ENCODE data around the gene TMEM80. TPM values are rescaled to one million over a fixed set of nuclear protein-coding genes. Genes with fewer than 3 reads are reported as not detected.

TMEM80 gene
- total RNA-seq, 1 experiment from 2014 or later, result 17.6 TPM

- ChIA-PET POLR2A (ENCODE audit: low non-redundant PET) (no interaction called here), CTCF (no interaction called here)
- Histone ChIP-seq H3K4me1 (ENCODE audit: insufficient read depth, low read length, poor library complexity, severe bottlenecking) (peaks cover 16% of the 10 kb centered on the region), H3K4me3 (ENCODE audit: low read depth, low read length, poor library complexity, severe bottlenecking) (peak overlapping the region; percentile 95), H3K27ac (ENCODE audit: low read depth, low read length, poor library complexity, severe bottlenecking) (peak overlapping the region; percentile 49), H3K36me3 (ENCODE audit: insufficient read depth, low read length, poor library complexity, severe bottlenecking) (peaks cover 5% of the 10 kb centered on the region), H3K27me3 (replicated peaks; ENCODE audit: insufficient read depth, low read depth, low read length, poor library complexity) (no peaks in the 10 kb centered on the region), H3K9me3 (ENCODE audit: low read depth, low read length, poor library complexity, severe bottlenecking) (no peaks in the 10 kb centered on the region)
- BruUV-seq (replicated peaks), result no TSS peak
- intact Hi-C loops (cut with micrococcal nuclease; ENCODE audit: unreplicated experiment), result no loop called here
- no peak for TF ChIP-seq CTCF (conservative IDR thresholded peaks at IDR 0.05; ENCODE audit: low read depth, low read length)
- no peak for TF ChIP-seq EZH2 (IDR thresholded peaks at IDR 0.05; ENCODE audit: borderline replicate concordance, low read depth, low read length, poor library complexity, severe bottlenecking)
- no peak for DNase-seq (ENCODE audit: low spot score)
Measured at GRCh38 chr11:693887-694562, 1.6 kb upstream of the TMEM80 start.

GRCh38 chr11:694563-695287 is 891 bp upstream of the TMEM80 start, which contains the start of gene DEAF1:
Gene DEAF1 (minus strand): TSS chr11:695222. CDS start chr11:695047, 175 bp downstream.
- POLR2A ChIA-PET (ENCODE audit: low non-redundant PET), result interaction anchor here (0.7 kb wide), 1 partner anchor 248 kb away, joined by 5 read pairs; no protein-coding TSS in a partner anchor
- TF ChIP-seq EZH2 (IDR thresholded peaks at IDR 0.05; ENCODE audit: borderline replicate concordance, low read depth, low read length, poor library complexity, severe bottlenecking) (no peak), CTCF (conservative IDR thresholded peaks at IDR 0.05; ENCODE audit: low read depth, low read length) (no peak)

GRCh38 chr11:695288-695537 is 403 bp upstream of the TMEM80 start:
- intact Hi-C loops (cut with micrococcal nuclease; ENCODE audit: unreplicated experiment), result no loop called here
- POLR2A ChIA-PET (ENCODE audit: low non-redundant PET), result interaction anchor here (0.7 kb wide), 1 partner anchor 248 kb away, joined by 5 read pairs; no protein-coding TSS in a partner anchor

More at GRCh38 chr11:694563-695287, 891 bp upstream of the TMEM80 start, which contains the start of gene DEAF1:
- intact Hi-C loops (cut with micrococcal nuclease; ENCODE audit: unreplicated experiment), result no loop called here
- peak within 1 kb of the TSS; percentile 97 for H3K27ac ChIP-seq (ENCODE audit: low read depth, low read length, poor library complexity, severe bottlenecking)
- no peaks in the 10 kb centered on the region for H3K9me3 ChIP-seq (ENCODE audit: low read depth, low read length, poor library complexity, severe bottlenecking)
- CTCF ChIA-PET, result interaction anchor here (0.7 kb wide), 1 partner anchor 140 kb away, joined by 3 read pairs; no protein-coding TSS in a partner anchor
- peak; percentile 98 for DNase-seq (ENCODE audit: low spot score)
- no TSS peak for BruUV-seq (replicated peaks)
- H3K4me3 ChIP-seq (ENCODE audit: low read depth, low read length, poor library complexity, severe bottlenecking), result peak within 1 kb of the TSS; percentile 95
- H3K4me1 ChIP-seq (ENCODE audit: insufficient read depth, low read length, poor library complexity, severe bottlenecking), result peaks cover 16% of the 10 kb centered on the region
- H3K27me3 ChIP-seq (replicated peaks; ENCODE audit: insufficient read depth, low read depth, low read length, poor library complexity), result no peaks in the 10 kb centered on the region
- peaks cover 1% of the 10 kb centered on the region for H3K36me3 ChIP-seq (ENCODE audit: insufficient read depth, low read length, poor library complexity, severe bottlenecking)

More at GRCh38 chr11:695288-695537, 403 bp upstream of the TMEM80 start:
- CTCF ChIA-PET, result interaction anchor here (0.6 to 1.4 kb wide), 3 partner anchors 13 to 140 kb away, joined by 3 to 8 read pairs (median 7); no protein-coding TSS in a partner anchor
- H3K27ac ChIP-seq (ENCODE audit: low read depth, low read length, poor library complexity, severe bottlenecking), result peak overlapping the region; percentile 97
- H3K4me1 ChIP-seq (ENCODE audit: insufficient read depth, low read length, poor library complexity, severe bottlenecking), result peaks cover 16% of the 10 kb centered on the region
- no peaks in the 10 kb centered on the region for H3K9me3 ChIP-seq (ENCODE audit: low read depth, low read length, poor library complexity, severe bottlenecking)
- no TSS peak for BruUV-seq (replicated peaks)
- peak overlapping the region; percentile 95 for H3K4me3 ChIP-seq (ENCODE audit: low read depth, low read length, poor library complexity, severe bottlenecking)
- TF ChIP-seq CTCF (conservative IDR thresholded peaks at IDR 0.05; ENCODE audit: low read depth, low read length) (no peak), EZH2 (IDR thresholded peaks at IDR 0.05; ENCODE audit: borderline replicate concordance, low read depth, low read length, poor library complexity, severe bottlenecking) (no peak)
- H3K27me3 ChIP-seq (replicated peaks; ENCODE audit: insufficient read depth, low read depth, low read length, poor library complexity), result no peaks in the 10 kb centered on the region
- no peaks in the 10 kb centered on the region for H3K36me3 ChIP-seq (ENCODE audit: insufficient read depth, low read length, poor library complexity, severe bottlenecking)
- no peak for DNase-seq (ENCODE audit: low spot score)
